ENCODE measurements around the gene DDX41.

GRCh38 chr5:177526191-177526590, 9.4 kb upstream of the DDX41 start:
- TF ChIP-seq EZH2 (IDR thresholded peaks at IDR 0.05; ENCODE audit: insufficient read depth, poor library complexity, severe bottlenecking) (no peak), EZH2phosphoT487 (IDR thresholded peaks at IDR 0.05; ENCODE audit: insufficient read depth, low read depth) (no peak)

Data from GM23248 (cell line).